ENCODE data around the gene TAS1R3. TPM values are rescaled to one million over a fixed set of nuclear protein-coding genes. Genes with fewer than 3 reads are reported as not detected.
A peak's percentile ranks its signal among the peaks of the same experiment; 100 is the strongest.

TAS1R3 gene
- total and polyA plus RNA-seq, 2 of the 4 experiments (the other 2 are of a cell fraction): under 0.01 to 0.05 TPM

DNA sequence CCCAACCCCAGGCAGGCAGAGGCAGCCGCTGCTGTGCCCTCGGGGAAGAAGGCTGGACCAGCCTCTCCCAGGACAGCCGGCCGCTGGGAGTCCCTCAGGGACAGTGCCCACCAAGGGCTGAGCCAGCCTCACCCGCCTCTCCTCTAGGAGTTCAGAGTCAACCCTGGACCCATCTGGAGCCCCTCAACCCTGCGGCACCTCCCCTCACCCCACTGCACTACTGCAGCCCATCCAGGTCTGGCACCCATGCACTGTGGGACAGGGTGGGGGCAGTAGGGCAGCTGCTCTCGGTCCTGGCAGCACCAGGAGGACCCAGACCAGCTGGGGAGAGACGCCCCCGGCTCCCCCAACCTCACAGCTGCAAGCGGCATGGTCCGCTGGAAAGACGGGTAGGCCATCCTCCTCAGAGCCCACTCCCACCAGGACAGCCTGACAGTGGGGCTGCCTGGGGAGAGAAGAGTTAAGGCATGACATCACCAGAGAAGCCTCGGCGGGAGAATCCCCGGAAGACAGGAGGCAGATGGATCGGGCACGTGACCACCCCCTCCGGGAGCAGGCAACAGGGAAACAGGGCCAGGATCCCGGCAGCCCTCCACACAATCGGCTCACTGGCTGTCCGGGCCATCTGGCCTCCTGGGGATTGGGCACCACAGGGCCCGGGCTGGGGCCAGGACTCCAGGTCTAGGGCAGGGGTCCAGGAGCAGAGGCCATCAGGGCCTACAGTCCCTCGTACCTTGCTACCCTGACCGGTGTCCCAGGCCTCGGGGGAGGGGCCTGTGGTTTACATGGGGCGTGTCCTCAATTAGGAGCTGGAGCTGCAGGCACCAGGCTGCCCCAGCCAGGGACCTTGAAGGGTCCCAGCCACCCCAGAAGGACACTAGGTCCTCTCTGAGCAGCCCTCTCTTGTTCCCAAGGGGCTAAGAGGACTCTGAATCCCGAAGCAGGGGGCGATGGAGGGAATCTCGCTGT, 26.5 kb upstream of the TAS1R3 start (continued):
- TF ChIP-seq BHLHE40 (IDR thresholded peaks at IDR 0.05; ENCODE audit: low read depth, low read length): peak; percentile 96

- Histone ChIP-seq H4K8ac (ENCODE audit: low read depth in 2 of 2, low read length in 2 of 2) (peak overlapping the region; percentile 36 to 91; a peak in 3 of 4 replicates), H3K14ac (replicated peaks; ENCODE audit: low read depth, low read length) (peak overlapping the region; percentile 67), H2AK9ac (replicated peaks; ENCODE audit: low read depth, low read length, poor library complexity) (peak overlapping the region; percentile 97), H2BK15ac (ENCODE audit: low read depth, low read length) (peak overlapping the region; percentile 72; the same call in 2 of the 3 replicates), H3K18ac (ENCODE audit: low read depth, low read length) (peak overlapping the region; percentile 24; the same call in 1 of the 2 replicates), H3K4me2 (ENCODE audit: low read depth, low read length) (peak overlapping the region; percentile 100), H3K9me3 (ENCODE audit: control insufficient read depth, insufficient read depth, low read length) (no peaks in the 10 kb centered on the region), H3K23ac (ENCODE audit: low read depth, low read length) (peak overlapping the region; percentile 84), H3K4ac (ENCODE audit: low read depth, low read length) (peak overlapping the region; percentile 90), H4K5ac (ENCODE audit: low read depth, low read length) (peak overlapping the region; percentile 58), H2BK20ac (ENCODE audit: low read depth, low read length) (peak overlapping the region; percentile 38), H2AFZ (replicated peaks; ENCODE audit: low read length, poor library complexity) (peak overlapping the region; percentile 87), H3K56ac (ENCODE audit: extremely low read depth, insufficient read depth, low read length) (0 out of 2 replicates have a peak overlapping the region, but pooled peaks have one; percentile 31), H3K9me1 (ENCODE audit: insufficient read depth, low read length) (peaks cover 3% of the 10 kb centered on the region), H2BK120ac (ENCODE audit: low read depth, low read length) (peak overlapping the region; percentile 70), H3K27ac (ENCODE audit: insufficient read depth, low read length) (peak overlapping the region; percentile 89), H3K79me1 (ENCODE audit: low read depth in 1 of 2, low read length in 2 of 2) (peaks cover 3 to 68% of the 10 kb centered on the region in 2 experiments; a peak in 3 of 4 replicates), H2AK5ac (ENCODE audit: low read depth, low read length) (peak overlapping the region; percentile 91), H3K4me1 (ENCODE audit: control insufficient read depth, insufficient read depth, low read length) (peaks cover 31% of the 10 kb centered on the region), H4K20me1 (ENCODE audit: insufficient read depth, low read length) (peaks cover 41% of the 10 kb centered on the region), H4K91ac (ENCODE audit: insufficient read depth, low read depth, low read length) (peak overlapping the region; percentile 86), H3K36me3 (ENCODE audit: control insufficient read depth, insufficient read depth, low read length) (peaks cover 8% of the 10 kb centered on the region), H3K9ac (ENCODE audit: low read depth, low read length) (peak overlapping the region; percentile 91), H2BK5ac (ENCODE audit: low read depth, low read length, poor library complexity, severe bottlenecking) (peak overlapping the region; percentile 75), H3K4me3 (ENCODE audit: insufficient read depth, low read depth, low read length) (peak overlapping the region; percentile 93), H3K27me3 (ENCODE audit: control insufficient read depth, insufficient read depth, low read length) (no peaks in the 10 kb centered on the region)
- BruUV-seq (replicated peaks): no TSS peak
- ATAC-seq (ENCODE audit: low read depth) (peak; percentile 30), DNase-seq (peak; percentile 71)
- WGBS, 2 experiments (ENCODE audit: extremely low coverage in 2 of 2, insufficient read length in 1 of 2): 30% methylated on average over 9 of the region's 25 CpGs; no CpG with 5 or more reads in 1 of the 2 experiments
- in situ Hi-C loops (cut with MboI; ENCODE audit: low sequenced_read_pairs) (no loop called here), dilution Hi-C loops (cut with HindIII; ENCODE audit: low sequenced_read_pairs, unreplicated experiment) (no loop called here), intact Hi-C loops (cut with micrococcal nuclease) (loop anchor here (5.0 kb wide), 2 partner anchors 52 to 183 kb away; partner anchors contain the start of gene MXRA8)
- CTCF ChIA-PET: interaction anchor here (0.7 to 1.3 kb wide), 2 partner anchors 29 to 183 kb away, joined by 3 read pairs; no protein-coding TSS in a partner anchor
- TF ChIP-seq CEBPB (IDR thresholded peaks at IDR 0.05; ENCODE audit: low read depth, low read length) (no peak), SMC3 (IDR thresholded peaks at IDR 0.05; ENCODE audit: low read depth, low read length) (no peak), NFE2L2 (IDR thresholded peaks at IDR 0.05; ENCODE audit: low read depth, low read length) (peak; percentile 64; the same call in 1 of the 2 replicates), FOS (IDR thresholded peaks at IDR 0.05; ENCODE audit: low read depth, low read length) (peak; percentile 41; the same call in 1 of the 2 replicates), MAZ (IDR thresholded peaks at IDR 0.05; ENCODE audit: borderline replicate concordance, low read depth, low read length) (peak; percentile 86), BHLHE40 (IDR thresholded peaks at IDR 0.05; ENCODE audit: low read depth, low read length) (peak; percentile 19; the same call in 1 of the 2 replicates)
- POLR2A ChIA-PET (ENCODE audit: unreplicated experiment): no interaction called here
Observed at GRCh38 chr1:1305300-1306069, 25.6 kb upstream of the TAS1R3 start.
